ENCODE measurements around the gene EYA4.

The EYA4 gene

DNA sequence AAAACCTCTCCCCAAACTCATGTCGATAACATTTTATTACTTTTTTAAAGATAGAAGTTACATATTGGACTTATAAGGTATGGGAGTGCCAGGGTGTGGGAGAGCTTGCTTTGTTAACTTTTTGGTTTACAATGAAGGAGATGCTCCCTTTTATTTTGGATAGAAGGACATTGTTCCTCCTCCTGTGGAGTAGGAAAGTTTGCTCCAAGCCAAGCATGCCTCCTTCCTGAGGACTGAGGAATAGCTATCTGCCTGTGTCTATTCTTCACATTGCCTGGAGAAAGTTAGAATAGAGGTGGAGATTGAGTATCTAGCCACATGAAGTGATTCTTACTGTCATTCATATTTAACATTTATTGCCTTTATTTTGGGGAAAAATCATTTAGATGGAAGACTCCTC is 71.9 kb downstream of the EYA4 start:
- no peaks in the 10 kb centered on the region for H3F3A ChIP-seq (ENCODE audit: insufficient read depth)
- H4K20me1 ChIP-seq (ENCODE audit: low read depth, low read length) = no peaks in the 10 kb centered on the region
- H3K4me3 ChIP-seq (ENCODE audit: insufficient read depth, low read length, poor library complexity, severe bottlenecking) = no peak overlapping the region
- H3K9me2 ChIP-seq (replicated peaks; ENCODE audit: insufficient read depth, low read length) = no peaks in the 10 kb centered on the region
- no peak overlapping the region for H3K9ac ChIP-seq (ENCODE audit: low read length)
- no peak overlapping the region for H3K27ac ChIP-seq (ENCODE audit: low read depth, low read length)
- TF ChIP-seq, protein P1, sequence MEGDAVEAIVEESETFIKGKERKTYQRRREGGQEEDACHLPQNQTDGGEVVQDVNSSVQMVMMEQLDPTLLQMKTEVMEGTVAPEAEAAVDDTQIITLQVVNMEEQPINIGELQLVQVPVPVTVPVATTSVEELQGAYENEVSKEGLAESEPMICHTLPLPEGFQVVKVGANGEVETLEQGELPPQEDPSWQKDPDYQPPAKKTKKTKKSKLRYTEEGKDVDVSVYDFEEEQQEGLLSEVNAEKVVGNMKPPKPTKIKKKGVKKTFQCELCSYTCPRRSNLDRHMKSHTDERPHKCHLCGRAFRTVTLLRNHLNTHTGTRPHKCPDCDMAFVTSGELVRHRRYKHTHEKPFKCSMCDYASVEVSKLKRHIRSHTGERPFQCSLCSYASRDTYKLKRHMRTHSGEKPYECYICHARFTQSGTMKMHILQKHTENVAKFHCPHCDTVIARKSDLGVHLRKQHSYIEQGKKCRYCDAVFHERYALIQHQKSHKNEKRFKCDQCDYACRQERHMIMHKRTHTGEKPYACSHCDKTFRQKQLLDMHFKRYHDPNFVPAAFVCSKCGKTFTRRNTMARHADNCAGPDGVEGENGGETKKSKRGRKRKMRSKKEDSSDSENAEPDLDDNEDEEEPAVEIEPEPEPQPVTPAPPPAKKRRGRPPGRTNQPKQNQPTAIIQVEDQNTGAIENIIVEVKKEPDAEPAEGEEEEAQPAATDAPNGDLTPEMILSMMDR (IDR thresholded peaks at IDR 0.05; ENCODE audit: insufficient read depth, low read length, poor library complexity, severe bottlenecking) = no peak
- TF ChIP-seq EZH2phosphoT487 (conservative IDR thresholded peaks at IDR 0.05; ENCODE audit: low read length) = no peak
- H2AFZ ChIP-seq (ENCODE audit: low read depth, low read length, severe bottlenecking) = no peak overlapping the region
- no peak overlapping the region for H3K4me2 ChIP-seq (ENCODE audit: low read depth, low read length, poor library complexity, severe bottlenecking)
- no peaks in the 10 kb centered on the region for H3K9me3 ChIP-seq (ENCODE audit: insufficient read depth, low read length)
- no peaks in the 10 kb centered on the region for H3K36me3 ChIP-seq (ENCODE audit: low read length)
- no peaks in the 10 kb centered on the region for H3K27me3 ChIP-seq (ENCODE audit: low read length)
- H3K79me2 ChIP-seq (ENCODE audit: insufficient read depth, low read length) = no peaks in the 10 kb centered on the region

DNA sequence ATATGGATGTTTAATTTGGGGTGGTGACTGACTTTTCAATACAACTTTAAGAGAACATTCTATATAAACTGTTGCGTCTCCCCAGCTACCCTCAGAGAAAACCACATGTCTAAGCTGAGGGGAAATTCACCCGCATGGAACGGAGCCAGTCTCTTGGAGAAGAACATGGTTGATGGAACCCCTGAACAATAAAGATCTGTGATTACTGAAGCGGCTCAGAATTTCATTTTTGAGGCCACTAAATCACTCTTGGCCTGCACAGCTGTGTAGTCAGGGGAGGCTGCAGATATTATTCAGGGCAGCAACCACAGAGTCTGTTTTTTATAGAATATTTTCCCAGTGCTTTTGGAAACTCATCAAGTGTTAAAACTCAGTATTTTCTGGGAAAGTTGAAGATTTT is 73.8 kb downstream of the EYA4 start:
- no peaks in the 10 kb centered on the region for H3K79me2 ChIP-seq (ENCODE audit: insufficient read depth, low read length)
- no peaks in the 10 kb centered on the region for H3K27me3 ChIP-seq (ENCODE audit: low read length)
- H3K27ac ChIP-seq (ENCODE audit: low read depth, low read length) = no peak overlapping the region
- no peaks in the 10 kb centered on the region for H3F3A ChIP-seq (ENCODE audit: insufficient read depth)
- no peaks in the 10 kb centered on the region for H4K20me1 ChIP-seq (ENCODE audit: low read depth, low read length)
- no peak overlapping the region for H3K4me2 ChIP-seq (ENCODE audit: low read depth, low read length, poor library complexity, severe bottlenecking)
- H3K9me3 ChIP-seq (ENCODE audit: insufficient read depth, low read length) = no peaks in the 10 kb centered on the region
- H3K9ac ChIP-seq (ENCODE audit: low read length) = no peak overlapping the region
- no peaks in the 10 kb centered on the region for H3K9me2 ChIP-seq (replicated peaks; ENCODE audit: insufficient read depth, low read length)
- H3K36me3 ChIP-seq (ENCODE audit: low read length) = no peaks in the 10 kb centered on the region
- no peak overlapping the region for H2AFZ ChIP-seq (ENCODE audit: low read depth, low read length, severe bottlenecking)
- no peak for TF ChIP-seq EZH2phosphoT487 (conservative IDR thresholded peaks at IDR 0.05; ENCODE audit: low read length)
- TF ChIP-seq, protein P1 (IDR thresholded peaks at IDR 0.05; ENCODE audit: insufficient read depth, low read length, poor library complexity, severe bottlenecking) = no peak
- no peak overlapping the region for H3K4me3 ChIP-seq (ENCODE audit: insufficient read depth, low read length, poor library complexity, severe bottlenecking)

DNA sequence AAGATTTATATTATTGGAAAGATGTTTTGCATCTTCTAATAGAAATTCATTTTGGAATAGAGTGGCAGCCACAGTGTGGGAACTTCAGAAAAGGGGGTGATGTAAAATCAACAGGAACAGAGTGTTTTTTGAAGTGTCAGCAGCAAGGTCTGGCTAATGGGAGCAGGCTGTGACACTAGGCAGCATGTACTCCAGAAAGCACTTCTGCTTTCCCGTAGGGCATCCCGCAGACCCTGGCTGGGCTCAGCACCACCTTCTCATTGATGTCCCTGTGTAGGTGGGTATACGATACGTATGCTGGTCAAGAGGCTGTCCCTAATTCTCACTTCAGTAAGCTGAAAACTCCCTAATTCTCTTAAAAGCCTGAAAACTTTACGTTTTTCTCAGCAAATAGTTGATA is 74.7 kb downstream of the EYA4 start:
- no peak overlapping the region for H3K4me2 ChIP-seq (ENCODE audit: low read depth, low read length, poor library complexity, severe bottlenecking)
- TF ChIP-seq EZH2phosphoT487 (conservative IDR thresholded peaks at IDR 0.05; ENCODE audit: low read length) = no peak
- TF ChIP-seq, protein P1 (IDR thresholded peaks at IDR 0.05; ENCODE audit: insufficient read depth, low read length, poor library complexity, severe bottlenecking) = no peak
- no peak overlapping the region for H2AFZ ChIP-seq (ENCODE audit: low read depth, low read length, severe bottlenecking)
- H3K9ac ChIP-seq (ENCODE audit: low read length) = no peak overlapping the region
- no peaks in the 10 kb centered on the region for H3K27me3 ChIP-seq (ENCODE audit: low read length)
- H3K9me2 ChIP-seq (replicated peaks; ENCODE audit: insufficient read depth, low read length) = no peaks in the 10 kb centered on the region
- H4K20me1 ChIP-seq (ENCODE audit: low read depth, low read length) = no peaks in the 10 kb centered on the region
- H3K36me3 ChIP-seq (ENCODE audit: low read length) = no peaks in the 10 kb centered on the region
- no peak overlapping the region for H3K27ac ChIP-seq (ENCODE audit: low read depth, low read length)
- H3F3A ChIP-seq (ENCODE audit: insufficient read depth) = no peaks in the 10 kb centered on the region
- no peaks in the 10 kb centered on the region for H3K79me2 ChIP-seq (ENCODE audit: insufficient read depth, low read length)
- no peak overlapping the region for H3K4me3 ChIP-seq (ENCODE audit: insufficient read depth, low read length, poor library complexity, severe bottlenecking)
- no peaks in the 10 kb centered on the region for H3K9me3 ChIP-seq (ENCODE audit: insufficient read depth, low read length)

All from SU-DHL-6 (cell line).